Measurements from ENCODE around the gene NIPSNAP2.
"Not testable (repeated sequence)": the region's sequence is repeated elsewhere in the genome, so short reads cannot be mapped to it uniquely, and the experiment has no call there.

The NIPSNAP2 gene

DNA sequence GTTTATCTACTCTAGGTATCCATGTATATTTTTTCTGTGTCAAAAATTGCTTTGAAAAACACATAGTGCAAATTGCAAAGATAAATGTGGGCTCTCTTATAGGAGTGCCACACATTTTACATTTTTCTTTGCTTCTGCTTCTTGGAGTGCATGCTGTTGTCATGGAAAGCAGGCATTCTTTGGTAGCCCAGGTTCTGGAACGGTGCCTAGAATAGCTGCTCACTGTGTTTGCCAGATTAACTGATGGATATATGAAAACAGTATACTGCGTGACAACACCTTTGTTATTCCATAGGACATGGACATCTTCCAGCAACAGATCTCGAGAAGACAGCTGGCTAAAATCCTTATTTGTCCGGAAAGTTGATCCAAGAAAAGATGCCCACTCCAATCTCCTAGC lies 13.4 kb downstream of the NIPSNAP2 start:
- no peak for DNase-seq

DNA sequence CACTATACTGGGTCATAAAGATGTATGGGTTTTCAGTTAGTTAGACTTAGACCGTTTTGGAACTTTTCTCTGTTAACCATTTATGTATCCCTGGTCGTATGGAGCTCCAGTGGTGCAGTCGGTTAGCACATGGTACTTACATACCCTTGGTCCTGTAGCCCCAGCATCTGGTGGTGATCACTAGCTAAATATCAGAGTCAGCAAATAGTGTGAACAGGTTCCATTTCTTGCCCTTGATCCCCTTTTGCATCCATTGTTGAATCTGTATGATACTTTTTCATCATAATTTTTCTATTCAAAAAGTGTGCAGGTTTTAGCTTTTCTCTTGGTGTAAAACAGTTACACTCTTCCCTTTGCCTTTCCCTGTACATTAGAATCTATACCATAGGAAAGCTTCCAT lies 15.9 kb downstream of the NIPSNAP2 start:
- no peak for DNase-seq

DNA sequence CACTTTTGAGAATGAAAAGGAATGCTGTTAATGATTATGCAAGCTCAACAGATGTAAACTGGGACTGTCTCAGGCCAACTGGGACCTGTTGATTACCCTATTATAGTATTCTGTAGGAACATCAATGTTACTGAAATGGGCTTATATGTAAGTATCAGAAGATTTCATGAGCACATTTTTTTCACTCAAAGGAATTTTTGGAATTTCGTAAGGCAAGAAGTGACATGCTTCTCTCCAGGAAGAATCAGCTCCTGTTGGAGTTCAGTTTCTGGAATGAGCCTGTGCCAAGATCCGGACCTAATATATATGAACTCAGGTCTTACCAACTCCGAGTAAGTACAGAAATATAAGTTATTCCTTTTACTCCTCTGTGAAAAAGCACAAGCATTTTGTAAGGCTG lies 19.2 kb downstream of the NIPSNAP2 start:
- no peak for DNase-seq

DNA sequence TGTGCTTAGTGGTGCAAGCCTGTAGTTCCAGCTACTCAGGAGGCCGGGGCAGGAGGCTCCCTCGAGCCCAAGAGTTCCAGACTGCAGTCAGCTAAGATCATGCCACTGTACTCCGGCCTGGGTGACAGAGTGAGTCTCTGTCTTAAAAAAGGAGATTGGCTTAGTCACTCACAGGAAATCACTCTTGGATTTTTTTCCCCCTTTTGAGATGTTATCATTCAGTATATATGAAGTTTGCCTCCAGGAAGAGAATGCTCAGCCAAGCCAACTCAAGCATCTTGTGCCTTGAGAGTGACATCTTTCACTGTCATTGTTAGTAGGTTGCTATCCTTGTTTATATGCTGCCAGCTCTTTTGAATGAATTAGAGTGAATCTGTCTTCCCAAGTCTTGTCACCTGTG lies 28.0 kb downstream of the NIPSNAP2 start:
- DNase-seq: no peak

DNA sequence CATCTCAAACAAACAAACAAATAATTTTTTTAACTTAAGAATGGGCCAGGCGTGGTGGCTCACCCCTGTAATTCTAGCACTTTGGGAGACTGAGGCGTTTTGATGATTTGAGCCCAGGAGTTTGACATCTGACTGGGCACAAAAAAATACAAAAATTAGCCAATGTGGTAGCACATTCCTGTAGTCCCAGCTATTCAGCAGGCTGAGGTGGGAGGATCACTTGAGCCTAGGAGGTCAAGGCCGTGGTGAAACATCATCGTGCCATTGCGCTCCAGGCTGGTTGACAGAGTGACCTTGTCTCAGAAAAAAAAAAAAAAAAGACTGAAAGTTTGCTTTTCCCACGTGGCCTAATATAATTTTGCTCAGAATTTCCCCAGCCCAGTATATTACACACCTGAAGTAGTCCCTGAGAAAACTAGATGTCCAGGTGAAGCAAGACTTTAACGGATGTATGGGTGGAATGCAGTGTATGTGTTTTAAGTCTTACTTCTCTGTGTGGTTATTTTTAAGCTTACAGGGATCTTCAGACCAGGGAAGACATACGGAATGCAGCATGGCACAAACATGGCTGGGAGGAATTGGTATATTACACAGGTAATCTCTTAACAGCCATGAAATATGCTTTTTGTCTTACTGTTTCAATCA lies 32.6 kb downstream of the NIPSNAP2 start:
- DNase-seq: no peak

DNA sequence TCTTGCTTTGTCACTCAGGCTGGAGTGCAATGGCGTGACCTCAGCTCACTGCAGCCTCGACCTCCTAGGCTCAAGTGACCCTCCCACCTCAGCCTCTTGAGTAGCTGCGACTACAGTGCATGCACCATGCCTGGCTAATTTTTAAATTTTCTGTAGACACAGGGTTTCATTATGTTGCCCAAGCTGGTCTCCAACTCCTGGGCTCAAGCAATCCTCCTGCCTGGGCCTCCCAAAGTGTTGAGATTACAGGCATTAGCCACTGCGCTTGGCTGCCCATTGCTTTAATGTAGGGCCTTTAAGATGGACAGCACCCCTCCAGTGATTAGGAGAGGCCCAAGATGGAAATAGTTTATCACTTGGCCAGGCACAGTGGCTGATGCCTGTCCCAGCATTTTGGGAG lies 39.4 kb downstream of the NIPSNAP2 start:
- no peak for DNase-seq

DNA sequence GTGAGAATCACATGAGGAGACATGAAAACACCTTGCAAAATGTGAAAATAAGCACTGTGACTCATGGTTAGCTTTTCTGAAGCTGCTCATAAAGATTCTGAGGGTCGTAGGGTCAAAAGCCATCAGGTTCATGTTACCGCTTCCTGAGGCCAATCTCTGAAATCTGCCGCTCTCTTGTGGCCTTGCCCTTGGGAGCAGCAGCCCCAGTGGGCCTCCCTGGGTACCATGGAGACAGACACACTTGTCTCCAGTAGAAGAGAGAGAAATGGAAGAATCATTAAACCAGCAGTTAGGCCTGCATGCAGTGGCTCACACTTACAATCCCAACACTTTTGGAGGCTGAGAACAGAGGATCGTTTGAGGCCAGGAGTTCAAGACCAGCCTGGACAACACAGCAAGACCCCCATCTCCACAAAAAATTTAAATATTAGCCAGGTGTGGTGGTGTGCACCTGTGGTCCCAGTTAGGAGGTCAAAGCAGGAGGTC lies 42.8 kb downstream of the NIPSNAP2 start:
- peak in 1 of 5 experiments; percentile 33 for DNase-seq

DNA sequence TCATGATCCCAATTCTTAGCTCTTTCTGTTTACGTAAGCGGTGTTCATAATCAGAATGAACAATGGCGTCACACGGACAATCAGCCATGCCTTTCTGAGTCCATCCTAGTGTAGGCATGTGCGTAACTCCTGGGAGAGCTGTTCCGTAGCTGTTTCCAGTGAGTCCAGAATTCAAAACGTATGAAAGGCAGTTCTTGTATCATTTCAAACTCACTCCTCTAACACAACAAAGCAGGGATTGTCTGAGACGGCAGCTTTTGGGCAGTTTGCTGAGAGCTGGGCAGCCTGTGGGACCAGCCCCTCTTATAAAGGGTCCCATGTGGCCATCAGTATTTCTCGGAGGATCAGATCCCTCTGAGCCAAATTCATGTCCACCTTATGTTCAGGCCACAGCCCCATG lies 43.5 kb downstream of the NIPSNAP2 start:
- DNase-seq: no peak

DNA sequence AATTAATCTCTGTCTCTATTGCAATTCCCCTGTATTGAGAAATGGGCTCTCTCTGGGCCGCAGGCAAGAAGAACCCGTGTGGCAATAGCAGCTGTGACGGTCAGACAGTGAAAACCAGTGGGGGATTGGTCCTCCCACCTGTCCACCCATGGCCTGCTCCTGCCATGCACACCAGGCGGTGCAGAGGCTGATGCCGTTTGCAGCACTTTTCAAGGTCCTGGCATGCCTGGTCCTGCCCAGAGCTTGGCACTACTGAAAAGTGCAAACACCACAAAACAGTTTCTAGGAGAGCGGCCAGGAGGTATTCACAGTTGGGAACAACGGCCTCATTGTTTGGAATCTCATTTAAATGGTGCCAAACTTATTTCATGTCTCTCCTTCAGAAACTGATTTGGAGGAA lies 45.3 kb downstream of the NIPSNAP2 start:
- no peak for DNase-seq

DNA sequence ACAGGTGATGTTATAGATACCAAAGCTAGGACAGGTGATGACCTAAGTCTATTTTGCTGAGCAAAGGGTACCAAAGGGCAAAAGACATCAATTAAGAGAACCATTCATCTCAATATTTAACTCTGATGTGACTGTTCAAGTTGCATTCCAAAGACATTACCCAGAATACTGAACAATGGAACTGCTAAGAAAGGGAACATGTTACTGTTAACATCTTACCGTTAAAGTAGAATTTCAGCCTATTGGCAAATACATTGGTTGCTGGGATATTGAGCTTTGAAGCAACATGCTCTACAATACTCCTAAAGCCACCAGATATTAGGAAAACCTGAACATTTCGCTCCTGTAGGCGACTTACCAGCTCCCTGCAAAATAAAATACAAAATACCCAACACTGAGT lies 52.6 kb downstream of the NIPSNAP2 start:
- not testable (repeated sequence) for DNase-seq

DNA sequence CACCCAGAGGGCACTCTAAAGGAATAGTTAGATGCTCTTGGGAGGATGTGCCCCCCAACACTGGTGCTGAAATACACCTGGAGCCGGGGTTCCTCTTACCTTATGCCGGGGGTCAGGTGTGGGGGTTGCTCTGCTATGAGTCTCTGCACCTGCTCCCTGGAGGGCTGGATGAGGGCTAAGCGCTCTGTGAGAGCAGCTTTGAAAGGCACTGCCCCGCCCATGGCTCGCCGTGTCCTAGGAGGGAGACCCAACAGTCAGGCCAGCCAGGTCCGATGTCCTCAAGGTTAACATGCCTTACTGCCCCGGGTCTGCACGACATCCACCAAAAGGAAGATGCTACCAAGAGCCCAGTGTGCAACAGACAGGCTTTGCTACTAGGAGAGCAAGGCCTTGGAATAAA lies 55.1 kb downstream of the NIPSNAP2 start:
- DNase-seq: no peak

DNA sequence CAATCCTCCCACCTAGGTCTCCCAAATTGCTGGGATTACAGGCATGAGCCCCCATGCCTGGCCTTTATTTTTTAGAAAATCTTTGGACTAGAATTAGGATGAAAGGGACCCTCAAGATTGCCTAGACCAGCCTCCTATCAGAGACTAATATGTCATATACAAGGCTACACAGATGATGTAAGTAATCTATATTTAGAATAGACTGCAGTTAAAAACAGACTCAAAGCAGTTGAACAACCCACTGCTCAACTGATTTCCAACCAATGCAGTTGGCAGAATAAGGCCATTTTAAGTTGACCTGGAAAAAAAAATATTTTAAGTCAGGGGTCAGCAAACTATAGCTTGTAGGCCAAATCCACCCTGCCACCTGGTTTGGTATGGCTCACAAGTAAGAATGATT lies 59.1 kb downstream of the NIPSNAP2 start:
- DNase-seq: no peak

DNA sequence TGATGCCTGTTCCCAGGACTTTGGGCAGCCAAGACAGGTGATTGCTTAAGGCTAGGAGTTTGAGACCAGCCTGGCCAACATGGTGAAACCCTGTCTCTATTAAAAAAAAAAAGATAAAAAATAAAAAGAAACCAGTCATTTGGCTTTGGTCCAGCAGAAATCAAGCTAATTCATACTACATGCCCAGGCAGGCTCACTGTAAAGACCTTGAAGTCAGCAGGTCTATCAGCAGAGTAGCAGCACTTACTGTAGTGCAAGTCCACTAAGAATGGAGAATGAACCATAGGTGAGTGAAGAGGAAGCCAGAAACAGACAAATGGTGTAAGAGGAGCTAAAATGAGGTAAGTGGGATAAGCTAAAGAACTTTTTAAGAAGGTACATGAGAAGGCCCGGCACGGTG lies 62.2 kb downstream of the NIPSNAP2 start:
- no peak for DNase-seq

DNA sequence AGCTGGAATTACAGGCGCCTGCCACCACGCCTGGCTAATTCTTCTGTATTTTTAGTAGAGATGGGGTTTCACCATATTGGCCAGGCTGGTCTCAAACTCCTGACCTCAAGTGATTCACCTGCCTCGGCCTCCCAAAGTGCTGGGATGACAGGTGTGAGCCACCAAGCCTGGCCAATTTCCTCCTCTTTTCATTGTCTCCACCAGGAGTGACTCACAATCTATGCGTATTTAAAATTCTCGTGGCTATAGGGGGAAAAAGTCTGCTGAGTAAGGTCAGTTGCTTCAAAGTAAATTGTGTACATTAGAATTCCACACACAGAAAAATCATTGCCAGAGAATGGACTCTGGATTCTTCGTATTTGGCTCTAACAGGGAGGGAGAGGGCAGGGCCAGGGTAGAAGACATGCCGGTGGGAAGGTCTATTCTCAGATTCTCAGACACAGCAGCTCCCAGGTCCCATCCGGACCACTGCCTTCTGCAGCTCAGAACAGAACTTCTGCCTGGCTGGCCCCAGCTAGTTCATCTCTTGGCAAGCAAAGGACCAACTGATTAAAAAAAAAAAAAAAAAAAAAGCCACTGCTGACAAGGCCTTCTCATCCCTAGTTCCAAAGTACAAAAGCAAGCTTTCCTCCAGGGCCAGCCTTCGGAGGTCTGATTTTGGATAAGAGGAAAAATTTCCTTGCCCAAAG lies 64.7 kb downstream of the NIPSNAP2 start:
- no peak for DNase-seq

DNA sequence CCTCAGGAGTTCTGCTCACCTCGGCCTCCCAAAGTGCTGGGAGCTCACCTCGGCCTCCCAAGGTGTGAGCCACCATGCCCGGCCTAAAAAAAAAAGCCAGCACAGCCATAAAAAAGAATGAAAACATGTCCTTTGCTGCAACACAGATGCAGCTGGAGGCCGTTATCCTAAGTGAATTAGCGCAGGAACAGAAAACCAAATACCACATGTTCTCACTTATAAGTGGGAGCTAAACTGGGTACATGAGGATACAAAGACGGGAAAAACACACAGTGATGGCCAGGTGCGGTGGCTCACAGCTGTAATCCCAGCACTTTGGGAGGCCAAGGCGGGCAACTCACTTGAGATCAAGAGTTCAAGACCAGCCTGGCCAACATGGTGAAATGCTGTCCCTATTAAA lies 66.0 kb downstream of the NIPSNAP2 start:
- DNase-seq: no peak

DNA sequence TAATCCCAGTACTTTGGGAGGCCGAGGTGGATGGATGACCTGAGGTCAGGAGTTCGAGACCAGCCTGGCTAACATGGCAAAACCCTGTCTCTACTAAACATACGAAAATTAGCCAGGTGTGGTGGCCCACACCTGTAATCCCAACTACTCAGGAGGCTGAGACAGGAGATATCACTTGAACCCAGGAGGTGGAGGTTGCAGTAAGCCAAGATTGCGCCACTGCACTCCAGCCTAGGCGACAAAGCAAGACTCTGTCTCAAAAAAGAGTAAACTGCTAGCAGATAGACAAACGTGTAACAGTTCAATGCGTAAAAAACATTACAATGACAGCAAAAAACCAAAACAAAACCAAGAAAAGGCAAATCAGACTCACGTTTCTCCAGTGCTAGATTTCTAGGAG lies 67.2 kb downstream of the NIPSNAP2 start:
- DNase-seq: not testable (repeated sequence)

DNA sequence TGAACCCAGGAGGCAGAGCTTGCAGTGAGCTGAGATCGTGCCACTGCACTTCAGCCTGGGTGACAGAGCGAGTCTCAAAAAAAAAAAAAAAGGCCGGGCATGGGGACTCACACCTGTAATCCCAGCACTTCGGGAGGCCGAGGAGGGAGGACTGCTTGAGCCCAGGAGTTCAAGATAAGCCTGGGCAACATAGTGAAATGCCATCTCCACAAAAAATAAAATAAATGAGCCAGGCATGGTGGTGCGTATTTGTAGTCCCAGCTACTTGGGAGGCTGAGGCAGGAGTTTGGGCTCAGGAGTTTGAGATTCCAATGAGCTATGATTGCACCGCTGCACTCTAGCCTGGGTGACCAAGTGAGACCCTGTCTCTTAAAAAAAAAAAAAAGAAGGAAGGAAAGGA lies 68.2 kb downstream of the NIPSNAP2 start:
- DNase-seq: not testable (repeated sequence)

DNA sequence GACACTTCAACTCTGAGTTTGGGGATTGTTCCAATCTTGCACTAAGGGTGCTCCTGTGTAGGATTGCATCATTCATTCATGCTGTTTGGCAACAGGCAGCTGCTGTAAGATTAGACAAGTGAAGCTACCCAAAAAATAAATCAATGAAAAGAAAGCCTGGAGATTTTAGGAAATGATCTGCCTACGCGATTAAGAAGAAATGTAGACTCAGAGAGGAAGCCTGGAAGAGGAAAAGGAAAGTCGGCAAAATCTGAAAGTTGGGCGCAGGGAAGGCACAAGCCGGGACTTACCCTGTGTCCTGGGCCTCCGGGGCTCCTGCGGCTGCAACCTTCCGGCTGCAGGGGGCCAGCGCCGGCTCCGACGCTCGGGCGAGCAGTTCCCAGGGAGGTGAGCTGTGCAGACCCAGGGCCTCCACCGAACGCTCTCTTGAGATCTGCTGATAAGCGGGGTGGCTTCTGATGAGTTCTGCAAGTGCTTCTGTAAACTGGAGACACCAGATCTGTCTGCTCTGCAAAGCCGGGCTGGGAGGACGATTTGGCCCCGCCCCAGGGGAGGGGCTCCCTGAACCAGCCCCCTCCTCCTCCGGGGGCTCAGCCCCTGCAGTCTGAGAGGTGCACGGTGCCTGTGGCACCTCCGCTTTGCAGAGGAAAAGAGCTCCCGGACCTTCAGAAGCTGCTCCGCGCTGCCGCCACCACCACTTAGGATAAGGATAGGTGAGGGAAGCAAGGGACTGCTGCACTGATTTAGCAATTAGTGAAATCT lies 69.5 kb downstream of the NIPSNAP2 start:
- DNase-seq: peak; percentile 46 to 95 (median 54)

DNA sequence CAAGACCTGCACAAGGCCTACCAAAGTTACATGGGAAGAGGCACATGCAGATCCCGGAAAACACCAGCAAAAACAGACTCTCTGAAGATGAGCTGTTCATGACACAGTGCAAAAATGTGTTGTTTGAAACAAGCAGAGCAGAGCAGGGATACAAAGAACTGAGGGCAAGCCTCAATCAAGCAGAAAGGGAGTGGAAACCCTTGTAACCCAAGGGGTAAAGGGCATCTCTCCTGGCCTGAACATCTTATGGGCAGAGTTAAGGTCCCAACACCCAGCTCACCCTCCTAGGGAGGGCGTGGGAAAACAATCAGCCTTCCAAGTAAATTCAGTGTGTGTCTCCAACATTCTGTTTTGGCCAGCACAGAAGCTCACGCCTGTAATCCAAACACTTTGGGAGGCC lies 76.3 kb downstream of the NIPSNAP2 start:
- DNase-seq: no peak

DNA sequence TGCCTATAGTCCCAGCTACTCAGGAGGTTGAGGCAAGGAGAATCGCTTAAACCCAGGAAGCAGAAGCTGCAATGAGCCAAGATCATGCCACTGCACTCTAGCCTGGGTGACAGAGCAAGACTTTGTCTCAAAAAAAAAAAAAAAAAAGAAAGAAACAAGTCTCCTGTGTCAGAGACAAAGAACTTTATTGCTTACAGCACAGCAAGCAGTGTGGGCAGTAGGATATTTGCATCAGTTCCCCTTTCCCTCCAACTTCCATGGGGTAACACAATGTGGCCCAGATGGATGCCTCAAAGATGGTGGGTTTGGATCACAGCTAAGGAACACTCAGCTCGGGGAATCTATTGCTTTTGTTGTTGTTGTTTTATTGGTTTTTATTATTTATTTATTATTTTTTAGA lies 81.4 kb downstream of the NIPSNAP2 start:
- not testable (repeated sequence) for DNase-seq

DNA sequence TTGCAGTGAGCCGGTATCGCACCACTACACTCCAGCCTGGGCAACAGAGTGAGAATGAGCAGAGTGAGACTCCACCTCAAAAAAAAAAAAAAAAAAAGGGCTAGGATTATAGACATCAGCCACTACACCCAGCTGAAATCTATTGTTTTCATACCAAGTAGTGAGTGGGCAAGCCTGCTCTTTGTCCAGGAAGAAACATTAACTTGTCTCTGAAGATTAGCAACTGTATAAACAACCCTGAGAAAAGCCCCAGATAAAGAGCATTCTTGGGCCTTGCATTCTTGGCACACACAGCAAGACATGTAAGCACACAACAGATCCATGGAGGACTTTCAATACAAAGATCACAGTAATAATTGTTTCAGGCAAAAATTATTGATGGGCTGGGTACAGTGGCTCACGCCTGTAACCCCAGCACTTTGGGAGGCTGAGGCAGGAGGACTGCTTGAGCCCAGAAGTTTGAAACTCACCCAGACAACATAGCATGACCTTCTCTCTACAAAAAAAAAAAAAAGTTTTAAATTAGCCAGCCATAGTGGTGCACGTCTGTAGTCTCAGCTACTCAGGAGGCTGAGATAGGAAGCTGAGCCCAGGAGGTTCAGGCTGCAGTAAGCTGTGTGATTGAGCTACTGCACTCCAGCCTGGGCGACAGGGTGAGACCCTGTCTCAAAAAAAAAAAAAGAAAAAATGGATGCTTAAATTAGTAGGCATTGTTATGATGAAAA lies 82.5 kb downstream of the NIPSNAP2 start:
- no peak for DNase-seq

DNA sequence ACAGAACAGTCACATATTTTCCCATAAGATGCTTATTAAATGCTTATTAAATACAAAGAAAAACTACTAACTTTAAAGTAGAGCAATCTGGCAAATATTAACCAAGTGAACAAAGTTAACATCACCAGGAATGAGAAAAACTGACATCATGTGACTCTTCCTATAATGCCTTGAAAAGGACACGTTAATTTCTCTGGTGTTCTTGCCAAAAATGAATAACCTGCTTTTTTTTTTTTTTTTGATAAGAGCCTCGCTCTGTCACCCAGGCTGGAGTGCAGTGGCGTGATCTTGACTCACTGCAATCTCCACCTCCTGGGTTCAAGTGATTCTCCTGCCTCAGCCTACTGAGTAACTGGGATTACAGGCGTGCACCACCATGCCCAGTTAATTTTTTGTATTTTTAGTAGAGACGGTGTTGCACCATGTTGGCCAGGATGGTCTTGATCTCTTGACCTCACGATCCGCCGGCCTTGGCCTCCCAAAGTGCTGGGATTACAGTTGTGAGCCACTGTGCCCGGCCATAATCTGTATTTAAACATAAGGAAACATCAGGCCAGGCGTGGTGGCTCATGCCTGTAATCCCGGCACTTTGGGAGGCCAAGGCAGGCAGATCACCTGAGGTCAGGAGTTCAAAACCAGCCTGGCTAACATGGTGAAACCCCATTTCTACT lies 83.2 kb downstream of the NIPSNAP2 start:
- not testable (repeated sequence) for DNase-seq

DNA sequence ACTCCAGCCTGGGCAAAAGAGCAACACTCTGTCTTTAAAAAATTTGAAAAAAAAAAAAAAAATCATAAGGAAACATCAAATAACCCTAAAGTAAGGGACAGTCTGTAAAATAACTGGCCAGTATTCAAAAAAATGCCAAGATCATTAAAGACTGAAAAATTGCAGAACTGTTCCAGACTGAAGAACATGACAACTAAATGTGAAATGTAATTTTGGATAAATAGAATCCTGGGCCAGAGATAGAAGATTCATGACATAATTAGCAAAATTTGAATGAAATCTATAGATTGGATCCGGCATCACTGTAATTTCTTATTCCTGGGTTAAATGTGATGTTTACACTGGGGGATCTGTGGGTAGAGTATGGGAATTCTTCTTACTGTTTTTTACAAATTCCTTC lies 83.9 kb downstream of the NIPSNAP2 start:
- DNase-seq: no peak

All from T-helper 2 cell (primary cell).